Measurements from ENCODE around the gene LINC00305.

Gene LINC00305

GRCh38 chr18:64111950-64112349, 36.9 kb downstream of the LINC00305 start:
- DNase-seq, result no peak

- no peak for DNase-seq
Observed at GRCh38 chr18:64110692-64111480, 38.0 kb downstream of the LINC00305 start.

GRCh38 chr18:64103986-64104385, 44.9 kb downstream of the LINC00305 start:
- no peak for DNase-seq

GRCh38 chr18:64100116-64100922, 48.6 kb downstream of the LINC00305 start:
- peak; percentile 10 for DNase-seq

- no peak for DNase-seq
Observed at GRCh38 chr18:64099244-64099643, 49.6 kb downstream of the LINC00305 start.

GRCh38 chr18:64097497-64097896, 51.4 kb downstream of the LINC00305 start:
- DNase-seq, result peak; percentile 11

GRCh38 chr18:64095056-64095455, 53.8 kb downstream of the LINC00305 start:
- DNase-seq, result no peak

- DNase-seq, result no peak
Observed at GRCh38 chr18:64094210-64094609, 54.7 kb downstream of the LINC00305 start.

GRCh38 chr18:64091526-64091925, 57.4 kb downstream of the LINC00305 start:
- DNase-seq, result no peak

GRCh38 chr18:64090876-64091275, 58.0 kb downstream of the LINC00305 start:
- no peak for DNase-seq

- DNase-seq, result no peak
Observed at GRCh38 chr18:64083916-64084315, 65.0 kb downstream of the LINC00305 start.

- DNase-seq, result no peak
Observed at GRCh38 chr18:64082513-64082912, 66.4 kb downstream of the LINC00305 start.

GRCh38 chr18:64082054-64082453, 66.8 kb downstream of the LINC00305 start:
- no peak for DNase-seq

- no peak for DNase-seq
Observed at GRCh38 chr18:64073971-64074370, 74.9 kb downstream of the LINC00305 start.

GRCh38 chr18:64055019-64055418, 93.9 kb downstream of the LINC00305 start:
- DNase-seq, result no peak

GRCh38 chr18:64053246-64053645, 95.6 kb downstream of the LINC00305 start:
- DNase-seq, result no peak

GRCh38 chr18:64052772-64053171, 96.1 kb downstream of the LINC00305 start:
- no peak for DNase-seq

- DNase-seq, result no peak
Observed at GRCh38 chr18:64044616-64045015, 104.3 kb downstream of the LINC00305 start.

GRCh38 chr18:64042728-64043358, 106.0 kb downstream of the LINC00305 start:
- DNase-seq, result no peak

GRCh38 chr18:64037812-64038414, 111.0 kb downstream of the LINC00305 start:
- DNase-seq, result peak; percentile 27

- DNase-seq, result no peak
Observed at GRCh38 chr18:64032312-64032711, 116.6 kb downstream of the LINC00305 start.

- DNase-seq, result no peak
Observed at GRCh38 chr18:64031411-64031810, 117.5 kb downstream of the LINC00305 start.

Measured in kidney glomerular epithelial cell (primary cell).